Naive thymus-derived CD8-positive, alpha-beta T cell (primary cell): ENCODE measurements around the gene MICALL2. TPM values are rescaled to one million over a fixed set of nuclear protein-coding genes. Genes with fewer than 3 reads are reported as not detected.
A peak's percentile ranks its signal among the peaks of the same experiment; 100 is the strongest.

Source experiments
- ATAC-seq, 2 donors: fragments of 150-1000 bp; cut with Tn5 transposase in 1 of 2; sonication (Bioruptor Pico), chemical (Tn5 transposase) in 1 of 2; 1 replicate in 1 of 2; 2 replicates in 1 of 2; pipeline ENCODE4 v1.10.0; 2021; ENCODE audit warnings: mild to moderate bottlenecking in 2 of 2, moderate library complexity in 2 of 2
- POLR2A ChIA-PET: fragments of 350-600 bp; sonication (Branson Sonifier 250); formaldehyde crosslinking; loops from one replicate; lab custom pipeline; 2021; ENCODE audit warnings: antibody characterized with exemption; lab: Charles Lee
- DNase-seq, 10 donors: peaks; one replicate each; pipeline versions ENCODE4 v3.0.0 to v3.0.0-alpha.2; 2020 to 2022
- H3K27ac Mint-ChIP-seq, 10 donors: one replicate each; pipeline ENCODE4 v1.8.0; 2020 to 2022; ENCODE audit warnings: mild to moderate bottlenecking in 10 of 10, mixed read lengths in 10 of 10, moderate library complexity in 4 of 10, inconsistent platforms in 1 of 10
- H3K27me3 Mint-ChIP-seq, 5 donors: one replicate each; pipeline ENCODE4 v1.8.0; 2021 to 2022; ENCODE audit warnings: mixed read lengths in 5 of 5
- H3K36me3 Mint-ChIP-seq, 3 donors: one replicate each; pipeline ENCODE4 v1.8.0; 2020 to 2022; ENCODE audit warnings: mixed read lengths in 3 of 3, mild to moderate bottlenecking in 2 of 3, inconsistent platforms in 1 of 3
- H3K4me1 Mint-ChIP-seq, 4 donors: one replicate each; pipeline ENCODE4 v1.8.0; 2021 to 2022; ENCODE audit warnings: mixed read lengths in 4 of 4
- H3K4me3 Mint-ChIP-seq, 10 donors: one replicate each; pipeline ENCODE4 v1.8.0; 2020 to 2022; ENCODE audit warnings: mild to moderate bottlenecking in 10 of 10, mixed read lengths in 10 of 10, moderate library complexity in 6 of 10, inconsistent platforms in 1 of 10
- H3K9me3 Mint-ChIP-seq, 9 donors: one replicate each; pipeline ENCODE4 v1.8.0; 2020 to 2022; ENCODE audit warnings: mixed read lengths in 9 of 9, mild to moderate bottlenecking in 3 of 9, inconsistent platforms in 1 of 9, moderate library complexity in 1 of 9
- polyA plus RNA-seq, 3 donors: library from polyadenylated mRNA; unstranded; fragments of 300-500 nt; fragmentation: Illumina TruSeq; gene quantifications; one replicate each; pipeline ENCODE4 v1.2.3, GENCODE V29; 2021
- total RNA-seq, 8 experiments: library from RNA in 2 of 8; stranded (reverse) in 2 of 8; gene quantifications; one replicate each; pipeline ENCODE4 v1.2.3 and lab custom pipeline; 2021 to 2026

MICALL2 gene
- total and polyA plus RNA-seq, 5 experiments from 2014 or later, result 0.85 to 4.6 (median 2.5) TPM; not detected in 1

- POLR2A ChIA-PET, result interaction anchor here (0.5 kb wide), 1 partner anchor 1505 kb away, joined by 4 read pairs; no protein-coding TSS in a partner anchor
Observed at GRCh38 chr7:1397491-1398327, 61.6 kb downstream of the MICALL2 start.

GRCh38 chr7:1396195-1396594 lies 63.1 kb downstream of the MICALL2 start:
- DNase-seq (no peak), ATAC-seq (no peak)
- POLR2A ChIA-PET, result no interaction called here
- Mint-ChIP-seq H3K36me3 (peaks cover 0 to 9% (median 3%) of the 10 kb centered on the region in 3 donors), H3K4me3 (no peak overlapping the region), H3K27me3 (peaks cover 9 to 68% (median 25%) of the 10 kb centered on the region in 5 donors), H3K9me3 (peaks cover 0 to 28% (median 5%) of the 10 kb centered on the region in 9 donors), H3K4me1 (no peaks in the 10 kb centered on the region), H3K27ac (no peak overlapping the region)

More at GRCh38 chr7:1397491-1398327, 61.6 kb downstream of the MICALL2 start:
- Mint-ChIP-seq H3K4me3 (no peak overlapping the region), H3K27ac (no peak overlapping the region), H3K27me3 (peaks cover 13 to 68% (median 32%) of the 10 kb centered on the region in 5 donors), H3K4me1 (no peaks in the 10 kb centered on the region), H3K36me3 (peaks cover 0 to 8% (median 3%) of the 10 kb centered on the region in 3 donors), H3K9me3 (peaks cover 0 to 19% (median 4%) of the 10 kb centered on the region in 9 donors)
- ATAC-seq (no peak), DNase-seq (no peak)

GRCh38 chr7:1395211-1396070 lies 63.8 kb downstream of the MICALL2 start:
- Mint-ChIP-seq H3K27me3 (peaks cover 6 to 63% (median 18%) of the 10 kb centered on the region in 5 donors), H3K9me3 (peaks cover 0 to 28% (median 6%) of the 10 kb centered on the region in 9 donors), H3K36me3 (peaks cover 0 to 10% (median 3%) of the 10 kb centered on the region in 3 donors), H3K4me3 (no peak overlapping the region), H3K27ac (no peak overlapping the region), H3K4me1 (no peaks in the 10 kb centered on the region)
- ATAC-seq (no peak), DNase-seq (no peak)
- POLR2A ChIA-PET, result no interaction called here

- no peak for DNase-seq
- ATAC-seq, result no peak
- peaks cover 0 to 10% (median 3%) of the 10 kb centered on the region in 3 donors for H3K36me3 Mint-ChIP-seq
- POLR2A ChIA-PET, result no interaction called here
- peaks cover 6 to 59% (median 18%) of the 10 kb centered on the region in 5 donors for H3K27me3 Mint-ChIP-seq
- no peaks in the 10 kb centered on the region for H3K4me1 Mint-ChIP-seq
- H3K9me3 Mint-ChIP-seq, result peaks cover 0 to 30% (median 6%) of the 10 kb centered on the region in 9 donors
- no peak overlapping the region for H3K27ac Mint-ChIP-seq
- no peak overlapping the region for H3K4me3 Mint-ChIP-seq
Observed at GRCh38 chr7:1394371-1394770, 64.9 kb downstream of the MICALL2 start.

DNA sequence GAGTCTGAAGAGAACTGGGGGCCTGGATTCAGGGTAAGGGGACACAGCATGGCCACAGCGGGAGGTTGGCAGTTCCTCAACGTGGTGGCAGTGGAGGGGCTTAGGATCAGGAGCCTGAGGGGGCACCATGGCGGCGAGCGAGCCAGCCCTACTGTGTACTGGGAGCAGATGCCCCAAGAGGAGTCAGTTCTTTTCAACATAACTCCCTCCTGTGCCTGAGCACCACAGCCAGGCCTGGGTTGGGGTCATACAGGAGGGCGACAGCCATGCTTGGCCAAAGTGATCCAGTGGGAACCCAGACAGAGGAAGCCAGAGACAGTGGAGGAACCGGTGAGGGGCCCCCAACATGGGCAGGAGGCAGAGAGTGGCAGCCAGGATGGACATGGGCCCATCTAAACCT lies 65.8 kb downstream of the MICALL2 start:
- peaks cover 0 to 30% (median 6%) of the 10 kb centered on the region in 9 donors for H3K9me3 Mint-ChIP-seq
- peaks cover 6 to 57% (median 21%) of the 10 kb centered on the region in 5 donors for H3K27me3 Mint-ChIP-seq
- no peak overlapping the region for H3K27ac Mint-ChIP-seq
- POLR2A ChIA-PET, result no interaction called here
- peaks cover 0 to 10% (median 3%) of the 10 kb centered on the region in 3 donors for H3K36me3 Mint-ChIP-seq
- ATAC-seq, result no peak
- peak in 1 of 10 donors; percentile 44 for DNase-seq
- H3K4me1 Mint-ChIP-seq, result no peaks in the 10 kb centered on the region
- peak overlapping the region in 1 of 10 donors; percentile 29 for H3K4me3 Mint-ChIP-seq

- Mint-ChIP-seq H3K9me3 (peaks cover 0 to 30% (median 6%) of the 10 kb centered on the region in 9 donors), H3K4me1 (no peaks in the 10 kb centered on the region), H3K27ac (no peak overlapping the region), H3K4me3 (no peak overlapping the region), H3K27me3 (peaks cover 2 to 54% (median 17%) of the 10 kb centered on the region in 5 donors), H3K36me3 (peaks cover 0 to 10% (median 3%) of the 10 kb centered on the region in 3 donors)
- no peak for ATAC-seq
- DNase-seq, result no peak
- POLR2A ChIA-PET, result no interaction called here
Observed at GRCh38 chr7:1392556-1392955, 66.7 kb downstream of the MICALL2 start.

GRCh38 chr7:1391449-1391848 lies 67.8 kb downstream of the MICALL2 start:
- DNase-seq, result no peak
- Mint-ChIP-seq H3K9me3 (peaks cover 0 to 26% (median 6%) of the 10 kb centered on the region in 9 donors), H3K4me3 (no peak overlapping the region), H3K36me3 (peaks cover 2 to 6% (median 3%) of the 10 kb centered on the region in 3 donors), H3K27me3 (peaks cover 3 to 52% (median 21%) of the 10 kb centered on the region in 5 donors), H3K4me1 (no peaks in the 10 kb centered on the region), H3K27ac (no peak overlapping the region)
- POLR2A ChIA-PET, result no interaction called here
- no peak for ATAC-seq

GRCh38 chr7:1388703-1389335 lies 70.5 kb downstream of the MICALL2 start:
- Mint-ChIP-seq H3K4me3 (no peak overlapping the region), H3K27ac (no peak overlapping the region), H3K27me3 (peaks cover 7 to 65% (median 29%) of the 10 kb centered on the region in 5 donors), H3K9me3 (peaks cover 0 to 20% (median 9%) of the 10 kb centered on the region in 9 donors), H3K4me1 (peaks cover 0 to 4% (median 0%) of the 10 kb centered on the region in 4 donors), H3K36me3 (peaks cover 2 to 11% (median 2%) of the 10 kb centered on the region in 3 donors)
- ATAC-seq, result no peak
- POLR2A ChIA-PET, result no interaction called here
- no peak for DNase-seq

GRCh38 chr7:1388021-1388702 lies 71.1 kb downstream of the MICALL2 start:
- H3K9me3 Mint-ChIP-seq, result peaks cover 0 to 16% (median 9%) of the 10 kb centered on the region in 9 donors
- ATAC-seq (no peak), DNase-seq (no peak)
- peaks cover 7 to 63% (median 29%) of the 10 kb centered on the region in 5 donors for H3K27me3 Mint-ChIP-seq
- H3K36me3 Mint-ChIP-seq, result peaks cover 0 to 11% (median 2%) of the 10 kb centered on the region in 3 donors
- POLR2A ChIA-PET, result no interaction called here
- H3K4me3 Mint-ChIP-seq, result no peak overlapping the region
- H3K4me1 Mint-ChIP-seq, result peaks cover 0 to 4% (median 0%) of the 10 kb centered on the region in 4 donors
- no peak overlapping the region for H3K27ac Mint-ChIP-seq

DNA sequence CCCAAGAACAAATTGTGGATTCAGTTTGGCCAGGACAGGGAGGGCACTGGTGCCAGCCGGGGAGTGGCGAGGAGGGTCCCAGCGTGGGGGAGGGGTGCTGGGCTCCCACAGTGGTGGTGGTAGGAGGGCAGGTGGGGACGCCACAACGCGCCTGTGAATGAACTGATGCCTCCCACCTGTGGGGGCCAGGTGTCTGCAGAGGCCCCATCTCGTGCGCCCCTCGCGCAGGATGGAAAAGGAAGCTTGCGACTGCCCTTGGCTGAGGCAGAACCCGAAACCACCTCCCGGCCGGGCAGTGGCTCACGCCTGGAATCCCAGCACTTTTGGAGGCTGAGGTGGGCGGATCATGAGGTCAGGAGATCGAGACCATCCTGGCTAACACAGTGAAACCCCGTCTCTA lies 72.0 kb downstream of the MICALL2 start:
- Mint-ChIP-seq H3K27ac (peak overlapping the region in 1 of 10 donors; percentile 69), H3K36me3 (peaks cover 0 to 11% (median 2%) of the 10 kb centered on the region in 3 donors), H3K9me3 (peaks cover 0 to 14% (median 6%) of the 10 kb centered on the region in 9 donors), H3K27me3 (peaks cover 7 to 54% (median 27%) of the 10 kb centered on the region in 5 donors), H3K4me3 (no peak overlapping the region), H3K4me1 (peaks cover 0 to 4% (median 0%) of the 10 kb centered on the region in 4 donors)
- POLR2A ChIA-PET, result no interaction called here
- DNase-seq (no peak), ATAC-seq (no peak)

- ATAC-seq, result no peak
- H3K27me3 Mint-ChIP-seq, result peaks cover 7 to 50% (median 25%) of the 10 kb centered on the region in 5 donors
- H3K4me3 Mint-ChIP-seq, result no peak overlapping the region
- peaks cover 0 to 11% (median 2%) of the 10 kb centered on the region in 3 donors for H3K36me3 Mint-ChIP-seq
- H3K9me3 Mint-ChIP-seq, result peaks cover 0 to 13% (median 6%) of the 10 kb centered on the region in 9 donors
- H3K27ac Mint-ChIP-seq, result peak overlapping the region in 1 of 10 donors; percentile 69
- DNase-seq, result no peak
- peaks cover 0 to 4% (median 0%) of the 10 kb centered on the region in 4 donors for H3K4me1 Mint-ChIP-seq
- POLR2A ChIA-PET, result no interaction called here
Observed at GRCh38 chr7:1386623-1387220, 72.5 kb downstream of the MICALL2 start.
